GM19463 (cell line): ENCODE results near the gene MAGEA2B.
"Not testable (repeated sequence)": the region's sequence is repeated elsewhere in the genome, so short reads cannot be mapped to it uniquely, and the experiment has no call there.

ENCODE experiments used
- ATAC-seq: cut with Tn5 transposase; IDR thresholded peaks from one replicate; pipeline ENCODE4 v1.9.1; 2021; ENCODE audit warnings: mild to moderate bottlenecking, moderate library complexity; ENCODE audit not compliant: unreplicated experiment

Gene MAGEA2B, protein sequence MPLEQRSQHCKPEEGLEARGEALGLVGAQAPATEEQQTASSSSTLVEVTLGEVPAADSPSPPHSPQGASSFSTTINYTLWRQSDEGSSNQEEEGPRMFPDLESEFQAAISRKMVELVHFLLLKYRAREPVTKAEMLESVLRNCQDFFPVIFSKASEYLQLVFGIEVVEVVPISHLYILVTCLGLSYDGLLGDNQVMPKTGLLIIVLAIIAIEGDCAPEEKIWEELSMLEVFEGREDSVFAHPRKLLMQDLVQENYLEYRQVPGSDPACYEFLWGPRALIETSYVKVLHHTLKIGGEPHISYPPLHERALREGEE

DNA sequence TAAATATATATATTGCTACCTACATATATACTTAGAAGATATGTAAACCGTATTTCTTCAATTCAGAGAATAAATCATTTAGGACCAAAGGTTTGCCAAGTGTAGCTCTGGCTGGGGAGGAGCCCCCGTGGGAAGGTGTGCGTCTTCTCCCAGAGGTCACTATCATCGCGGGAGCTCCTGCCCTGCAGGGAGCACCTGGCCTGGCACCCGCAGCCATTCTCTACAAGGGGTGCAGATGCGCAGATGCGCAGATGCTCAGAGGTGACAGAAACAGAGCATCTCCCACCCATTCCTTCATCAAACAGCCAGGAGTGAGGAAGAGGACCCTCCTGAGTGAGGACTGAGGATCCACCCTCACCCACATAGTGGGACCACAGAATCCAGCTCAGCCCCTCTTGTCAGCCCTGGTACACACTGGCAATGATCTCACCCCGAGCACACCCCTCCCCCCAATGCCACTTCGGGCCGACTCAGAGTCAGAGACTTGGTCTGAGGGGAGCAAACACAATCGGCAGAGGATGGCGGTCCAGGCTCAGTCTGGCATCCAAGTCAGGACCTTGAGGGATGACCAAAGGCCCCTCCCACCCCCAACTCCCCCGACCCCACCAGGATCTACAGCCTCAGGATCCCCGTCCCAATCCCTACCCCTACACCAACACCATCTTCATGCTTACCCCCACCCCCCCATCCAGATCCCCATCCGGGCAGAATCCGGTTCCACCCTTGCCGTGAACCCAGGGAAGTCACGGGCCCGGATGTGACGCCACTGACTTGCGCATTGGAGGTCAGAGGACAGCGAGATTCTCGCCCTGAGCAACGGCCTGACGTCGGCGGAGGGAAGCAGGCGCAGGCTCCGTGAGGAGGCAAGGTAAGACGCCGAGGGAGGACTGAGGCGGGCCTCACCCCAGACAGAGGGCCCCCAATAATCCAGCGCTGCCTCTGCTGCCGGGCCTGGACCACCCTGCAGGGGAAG, at the start of gene MAGEA2B:
TSS of gene MAGEA2B (plus strand) at position 814 of the 973 bp plus-strand sequence. CDS start 2,479 bp downstream, outside the sequence.
- not testable (repeated sequence) for ATAC-seq

- ATAC-seq = no peak
Observed at GRCh38 chrX:152674135-152674534, 40.3 kb upstream of the MAGEA2B start.

GRCh38 chrX:152674652-152675051, 39.8 kb upstream of the MAGEA2B start:
- ATAC-seq = not testable (repeated sequence)

GRCh38 chrX:152681012-152681411, 33.4 kb upstream of the MAGEA2B start:
- peak; percentile 96 for ATAC-seq

GRCh38 chrX:152697952-152698931, 16.2 kb upstream of the MAGEA2B start, which contains the start of gene MAGEA3:
Gene MAGEA3 (plus strand): TSS chrX:152698794. CDS start chrX:152700833, 2,039 bp downstream.
- ATAC-seq = not testable (repeated sequence)

DNA sequence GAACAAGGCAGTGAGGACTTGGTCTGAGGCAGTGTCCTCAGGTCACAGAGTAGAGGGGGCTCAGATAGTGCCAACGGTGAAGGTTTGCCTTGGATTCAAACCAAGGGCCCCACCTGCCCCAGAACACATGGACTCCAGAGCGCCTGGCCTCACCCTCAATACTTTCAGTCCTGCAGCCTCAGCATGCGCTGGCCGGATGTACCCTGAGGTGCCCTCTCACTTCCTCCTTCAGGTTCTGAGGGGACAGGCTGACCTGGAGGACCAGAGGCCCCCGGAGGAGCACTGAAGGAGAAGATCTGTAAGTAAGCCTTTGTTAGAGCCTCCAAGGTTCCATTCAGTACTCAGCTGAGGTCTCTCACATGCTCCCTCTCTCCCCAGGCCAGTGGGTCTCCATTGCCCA, 14.0 kb upstream of the MAGEA2B start:
- not testable (repeated sequence) for ATAC-seq

DNA sequence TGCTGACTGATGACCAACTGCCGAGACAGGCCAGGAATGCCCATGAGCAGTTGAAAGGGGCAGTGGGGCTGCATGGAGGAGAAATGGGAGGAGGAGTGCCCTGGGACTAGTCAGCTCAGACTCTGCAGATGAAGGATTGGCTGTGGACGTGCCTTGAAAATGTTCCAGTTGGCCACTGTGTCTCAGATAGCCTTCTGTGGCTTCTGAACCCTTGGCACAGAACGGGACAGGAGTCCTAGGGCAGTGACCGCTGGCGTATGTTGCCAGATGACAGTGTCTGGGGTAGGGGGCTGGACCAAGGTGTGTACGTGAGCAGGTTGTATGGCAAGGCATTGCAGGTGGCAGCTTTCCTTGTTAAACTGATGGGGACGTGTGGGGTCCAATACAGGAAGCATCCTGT, 7.9 kb upstream of the MAGEA2B start:
- ATAC-seq = not testable (repeated sequence)

DNA sequence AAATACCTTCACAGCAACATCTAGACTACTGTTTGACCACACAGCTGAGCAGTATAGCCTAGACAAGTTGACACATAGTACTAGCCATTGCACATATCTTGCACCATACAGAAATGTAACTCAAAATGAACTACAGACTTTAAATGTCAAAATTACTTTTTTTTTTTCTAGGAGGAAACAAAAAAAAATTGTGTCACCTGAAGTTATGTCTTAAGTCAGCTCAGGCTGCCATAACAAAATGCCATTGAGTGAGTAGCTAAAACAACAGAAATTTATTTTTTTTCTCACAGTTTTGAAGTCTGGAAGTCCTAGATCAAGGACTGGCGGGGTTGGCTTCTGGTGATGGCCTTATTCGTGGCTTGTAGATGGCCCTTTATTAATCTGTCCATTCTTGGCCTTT, 5.3 kb upstream of the MAGEA2B start, which contains the start of gene CSAG2:
TSS of gene CSAG2 (minus strand) at position 101 of the 400 bp plus-strand sequence. CDS start 161 bp downstream, outside the sequence.
- not testable (repeated sequence) for ATAC-seq

GRCh38 chrX:152713195-152713594, 1.2 kb upstream of the MAGEA2B start:
- not testable (repeated sequence) for ATAC-seq

GRCh38 chrX:152725409-152725808, 11.0 kb downstream of the MAGEA2B start:
- ATAC-seq = no peak

DNA sequence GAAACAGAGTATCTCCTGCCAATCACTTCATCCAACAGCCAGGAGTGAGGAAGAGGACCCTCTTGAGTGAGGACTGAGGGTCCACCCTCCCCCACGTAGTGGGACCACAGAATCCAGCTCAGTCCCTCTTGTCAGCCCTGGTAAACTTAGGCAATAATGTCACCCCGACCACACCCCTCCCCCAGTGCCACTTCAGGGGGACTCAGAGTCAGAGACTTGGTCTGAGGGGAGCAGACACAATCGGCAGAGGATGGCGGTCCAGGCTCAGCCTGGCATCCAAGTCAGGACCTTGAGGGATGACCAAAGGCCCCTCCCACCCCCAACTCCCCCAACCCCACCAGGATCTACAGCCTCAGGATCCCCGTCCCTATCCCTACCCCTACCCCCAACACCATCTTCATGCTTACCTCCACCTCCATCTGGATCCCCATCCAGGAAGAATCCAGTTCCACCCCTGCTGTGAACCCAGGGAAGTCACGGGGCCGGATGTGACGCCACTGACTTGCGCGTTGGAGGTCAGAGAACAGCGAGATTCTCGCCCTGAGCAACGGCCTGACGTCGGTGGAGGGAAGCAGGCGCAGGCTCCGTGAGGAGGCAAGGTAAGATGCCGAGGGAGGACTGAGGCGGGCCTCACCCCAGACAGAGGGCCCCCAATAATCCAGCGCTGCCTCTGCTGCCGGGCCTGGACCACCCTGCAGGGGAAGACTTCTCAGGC, 19.0 kb downstream of the MAGEA2B start, which contains the start of the genes CSAG1 and MAGEA12:
TSS of gene CSAG1 (minus strand) at position 461 of the 715 bp plus-strand sequence. CDS start 1,261 bp downstream, outside the sequence.
TSS of gene MAGEA12 (plus strand) at position 497 of the 715 bp plus-strand sequence. CDS start 2,405 bp downstream, outside the sequence.
- ATAC-seq = no peak

DNA sequence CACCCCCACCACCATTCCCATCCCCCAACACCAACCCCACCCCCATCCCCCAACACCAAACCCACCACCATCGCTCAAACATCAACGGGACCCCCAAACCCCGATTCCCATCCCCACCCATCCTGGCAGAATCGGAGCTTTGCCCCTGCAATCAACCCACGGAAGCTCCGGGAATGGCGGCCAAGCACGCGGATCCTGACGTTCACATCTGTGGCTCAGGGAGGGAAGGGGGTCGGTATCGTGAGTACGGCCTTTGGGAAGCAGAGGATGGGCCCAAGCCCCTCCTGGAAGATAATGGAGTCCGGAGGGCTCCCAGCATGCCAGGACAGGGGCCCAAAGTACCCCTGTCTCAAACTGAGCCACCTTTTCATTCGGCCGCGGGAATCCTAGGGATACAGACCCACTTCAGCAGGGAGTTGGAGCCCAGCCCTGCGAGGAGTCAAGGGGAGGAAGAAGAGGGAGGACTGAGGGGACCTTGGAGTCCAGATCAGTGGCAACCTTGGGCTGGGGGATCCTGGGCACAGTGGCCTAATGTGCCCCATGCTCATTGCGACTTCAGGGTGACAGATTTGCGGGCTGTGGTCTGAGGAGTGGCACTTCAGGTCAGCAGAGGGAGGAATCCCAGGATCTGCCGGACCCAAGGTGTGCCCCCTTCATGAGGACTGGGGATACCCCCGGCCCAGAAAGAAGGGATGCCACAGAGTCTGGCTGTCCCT, 19.9 kb downstream of the MAGEA2B start:
- not testable (repeated sequence) for ATAC-seq

DNA sequence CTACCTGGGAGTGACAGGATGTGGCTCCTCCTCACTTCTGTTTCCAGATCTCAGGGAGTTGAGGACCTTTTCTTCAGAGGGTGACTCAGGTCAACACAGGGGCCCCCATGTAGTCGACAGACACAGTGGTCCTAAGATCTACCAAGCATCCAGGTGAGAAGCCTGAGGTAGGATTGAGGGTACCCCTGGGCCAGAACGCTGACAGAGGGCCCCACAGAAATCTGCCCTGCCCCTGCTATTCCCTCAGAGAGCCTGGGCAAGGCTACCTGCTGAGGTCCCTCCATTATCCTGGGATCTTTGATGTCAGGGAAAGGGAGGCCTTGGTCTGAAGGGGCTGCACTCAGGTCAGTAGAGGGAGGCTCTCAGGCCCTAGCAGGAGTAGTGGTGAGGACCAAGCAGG, 20.7 kb downstream of the MAGEA2B start:
- no peak for ATAC-seq

- no peak for ATAC-seq
Observed at GRCh38 chrX:152735860-152736511, 21.6 kb downstream of the MAGEA2B start.

DNA sequence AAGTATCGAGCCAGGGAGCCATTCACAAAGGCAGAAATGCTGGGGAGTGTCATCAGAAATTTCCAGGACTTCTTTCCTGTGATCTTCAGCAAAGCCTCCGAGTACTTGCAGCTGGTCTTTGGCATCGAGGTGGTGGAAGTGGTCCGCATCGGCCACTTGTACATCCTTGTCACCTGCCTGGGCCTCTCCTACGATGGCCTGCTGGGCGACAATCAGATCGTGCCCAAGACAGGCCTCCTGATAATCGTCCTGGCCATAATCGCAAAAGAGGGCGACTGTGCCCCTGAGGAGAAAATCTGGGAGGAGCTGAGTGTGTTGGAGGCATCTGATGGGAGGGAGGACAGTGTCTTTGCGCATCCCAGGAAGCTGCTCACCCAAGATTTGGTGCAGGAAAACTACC, 22.1 kb downstream of the MAGEA2B start:
- ATAC-seq = not testable (repeated sequence)

DNA sequence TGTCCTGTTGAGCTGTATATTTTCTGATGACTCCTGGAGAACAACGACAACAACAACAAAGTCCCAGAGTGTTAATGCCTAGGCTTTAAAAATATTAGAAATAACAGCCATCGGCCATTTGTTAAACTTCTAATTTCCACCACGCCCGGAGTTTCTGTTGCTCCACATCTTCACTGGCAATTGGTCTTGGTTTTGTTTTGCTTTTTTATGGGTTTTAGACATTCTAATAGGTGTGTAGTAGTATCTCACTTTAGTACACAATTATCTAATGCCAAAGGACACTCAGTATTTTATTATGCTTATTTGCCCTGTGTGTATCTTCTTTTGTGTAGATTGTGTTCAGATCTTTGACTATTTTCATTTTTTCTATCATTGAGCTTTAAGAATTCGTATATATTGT, 24.1 kb downstream of the MAGEA2B start:
- no peak for ATAC-seq

DNA sequence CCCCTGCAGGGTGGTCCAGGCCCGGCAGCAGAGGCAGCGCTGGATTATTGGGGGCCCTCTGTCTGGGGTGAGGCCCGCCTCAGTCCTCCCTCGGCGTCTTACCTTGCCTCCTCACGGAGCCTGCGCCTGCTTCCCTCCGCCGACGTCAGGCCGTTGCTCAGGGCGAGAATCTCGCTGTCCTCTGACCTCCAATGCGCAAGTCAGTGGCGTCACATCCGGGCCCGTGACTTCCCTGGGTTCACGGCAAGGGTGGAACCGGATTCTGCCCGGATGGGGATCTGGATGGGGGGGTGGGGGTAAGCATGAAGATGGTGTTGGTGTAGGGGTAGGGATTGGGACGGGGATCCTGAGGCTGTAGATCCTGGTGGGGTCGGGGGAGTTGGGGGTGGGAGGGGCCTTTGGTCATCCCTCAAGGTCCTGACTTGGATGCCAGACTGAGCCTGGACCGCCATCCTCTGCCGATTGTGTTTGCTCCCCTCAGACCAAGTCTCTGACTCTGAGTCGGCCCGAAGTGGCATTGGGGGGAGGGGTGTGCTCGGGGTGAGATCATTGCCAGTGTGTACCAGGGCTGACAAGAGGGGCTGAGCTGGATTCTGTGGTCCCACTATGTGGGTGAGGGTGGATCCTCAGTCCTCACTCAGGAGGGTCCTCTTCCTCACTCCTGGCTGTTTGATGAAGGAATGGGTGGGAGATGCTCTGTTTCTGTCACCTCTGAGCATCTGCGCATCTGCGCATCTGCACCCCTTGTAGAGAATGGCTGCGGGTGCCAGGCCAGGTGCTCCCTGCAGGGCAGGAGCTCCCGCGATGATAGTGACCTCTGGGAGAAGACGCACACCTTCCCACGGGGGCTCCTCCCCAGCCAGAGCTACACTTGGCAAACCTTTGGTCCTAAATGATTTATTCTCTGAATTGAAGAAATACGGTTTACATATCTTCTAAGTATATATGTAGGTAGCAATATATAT, 39.5 kb downstream of the MAGEA2B start, which contains the start of gene MAGEA2:
TSS of gene MAGEA2 (minus strand) at position 157 of the 965 bp plus-strand sequence. CDS start 2,479 bp downstream, outside the sequence.
- not testable (repeated sequence) for ATAC-seq
